Right forelimb (tissue), 1 donor: ENCODE data around the gene GNAI1.

Experiments used
- DNase-seq: peaks from one replicate; pipeline ENCODE4 v3.0.0-alpha.2; 2018

The GNAI1 gene

GRCh38 chr7:80165177-80165576 is 30.5 kb downstream of the GNAI1 start:
- DNase-seq = no peak

- DNase-seq = no peak
Measured at GRCh38 chr7:80170445-80170844, 35.8 kb downstream of the GNAI1 start.

- no peak for DNase-seq
Measured at GRCh38 chr7:80172387-80172786, 37.8 kb downstream of the GNAI1 start.

- DNase-seq = no peak
Measured at GRCh38 chr7:80175744-80176143, 41.1 kb downstream of the GNAI1 start.

GRCh38 chr7:80181411-80181810 is 46.8 kb downstream of the GNAI1 start:
- no peak for DNase-seq

- DNase-seq = no peak
Measured at GRCh38 chr7:80182630-80183276, 48.1 kb downstream of the GNAI1 start.

GRCh38 chr7:80183351-80183750 is 48.7 kb downstream of the GNAI1 start:
- no peak for DNase-seq

- DNase-seq = no peak
Measured at GRCh38 chr7:80183900-80184685, 49.5 kb downstream of the GNAI1 start.

GRCh38 chr7:80184693-80185092 is 50.1 kb downstream of the GNAI1 start:
- no peak for DNase-seq

- no peak for DNase-seq
Measured at GRCh38 chr7:80185571-80185970, 50.9 kb downstream of the GNAI1 start.

GRCh38 chr7:80186721-80187120 is 52.1 kb downstream of the GNAI1 start:
- DNase-seq = no peak

- no peak for DNase-seq
Measured at GRCh38 chr7:80187279-80187678, 52.6 kb downstream of the GNAI1 start.

GRCh38 chr7:80187727-80188126 is 53.1 kb downstream of the GNAI1 start:
- DNase-seq = no peak

- DNase-seq = no peak
Measured at GRCh38 chr7:80189638-80190037, 55.0 kb downstream of the GNAI1 start.

GRCh38 chr7:80197627-80198026 is 63.0 kb downstream of the GNAI1 start:
- DNase-seq = no peak

- DNase-seq = no peak
Measured at GRCh38 chr7:80199051-80199450, 64.4 kb downstream of the GNAI1 start.

GRCh38 chr7:80204454-80204853 is 69.8 kb downstream of the GNAI1 start:
- DNase-seq = no peak

- DNase-seq = no peak
Measured at GRCh38 chr7:80204919-80205318, 70.3 kb downstream of the GNAI1 start.

GRCh38 chr7:80206763-80207162 is 72.1 kb downstream of the GNAI1 start:
- no peak for DNase-seq

- DNase-seq = no peak
Measured at GRCh38 chr7:80207501-80207900, 72.9 kb downstream of the GNAI1 start.

GRCh38 chr7:80208700-80209099 is 74.1 kb downstream of the GNAI1 start:
- no peak for DNase-seq

- no peak for DNase-seq
Measured at GRCh38 chr7:80210400-80210799, 75.8 kb downstream of the GNAI1 start.

GRCh38 chr7:80213814-80214213 is 79.2 kb downstream of the GNAI1 start:
- DNase-seq = no peak

GRCh38 chr7:80215734-80216133 is 81.1 kb downstream of the GNAI1 start:
- no peak for DNase-seq
